SIG-M5 treated with dmso at 0.1 percent for 504 hours (cell line): ENCODE results near the gene KCNAB2.

ENCODE experiments used
- DNase-seq: peaks from one replicate; lab custom pipeline; 2025; ENCODE audit not compliant: unreplicated experiment; lab: John Stamatoyannopoulos, UW

Gene KCNAB2

GRCh38 chr1:6106321-6106731 lies 60.6 kb downstream of the KCNAB2 start:
- no peak for DNase-seq

DNA sequence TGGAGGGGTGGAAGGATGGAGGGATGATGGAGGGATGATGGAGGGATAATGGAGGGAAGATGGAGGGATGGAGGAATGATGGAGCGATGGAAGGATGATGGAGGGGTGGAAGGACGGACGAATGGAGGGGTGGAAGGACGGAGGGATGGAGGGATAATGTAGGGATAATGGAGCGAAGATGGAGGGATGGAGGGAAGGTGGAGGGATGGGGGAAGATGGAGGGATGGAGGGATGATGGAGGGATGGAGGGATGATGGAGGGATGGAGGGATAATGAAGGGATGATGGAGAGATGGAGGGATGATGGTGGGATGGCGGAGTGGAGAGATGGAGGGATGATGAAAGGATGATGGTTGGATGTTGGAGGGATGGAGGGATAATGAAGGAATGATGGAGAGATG lies 61.3 kb downstream of the KCNAB2 start:
- DNase-seq, result no peak

DNA sequence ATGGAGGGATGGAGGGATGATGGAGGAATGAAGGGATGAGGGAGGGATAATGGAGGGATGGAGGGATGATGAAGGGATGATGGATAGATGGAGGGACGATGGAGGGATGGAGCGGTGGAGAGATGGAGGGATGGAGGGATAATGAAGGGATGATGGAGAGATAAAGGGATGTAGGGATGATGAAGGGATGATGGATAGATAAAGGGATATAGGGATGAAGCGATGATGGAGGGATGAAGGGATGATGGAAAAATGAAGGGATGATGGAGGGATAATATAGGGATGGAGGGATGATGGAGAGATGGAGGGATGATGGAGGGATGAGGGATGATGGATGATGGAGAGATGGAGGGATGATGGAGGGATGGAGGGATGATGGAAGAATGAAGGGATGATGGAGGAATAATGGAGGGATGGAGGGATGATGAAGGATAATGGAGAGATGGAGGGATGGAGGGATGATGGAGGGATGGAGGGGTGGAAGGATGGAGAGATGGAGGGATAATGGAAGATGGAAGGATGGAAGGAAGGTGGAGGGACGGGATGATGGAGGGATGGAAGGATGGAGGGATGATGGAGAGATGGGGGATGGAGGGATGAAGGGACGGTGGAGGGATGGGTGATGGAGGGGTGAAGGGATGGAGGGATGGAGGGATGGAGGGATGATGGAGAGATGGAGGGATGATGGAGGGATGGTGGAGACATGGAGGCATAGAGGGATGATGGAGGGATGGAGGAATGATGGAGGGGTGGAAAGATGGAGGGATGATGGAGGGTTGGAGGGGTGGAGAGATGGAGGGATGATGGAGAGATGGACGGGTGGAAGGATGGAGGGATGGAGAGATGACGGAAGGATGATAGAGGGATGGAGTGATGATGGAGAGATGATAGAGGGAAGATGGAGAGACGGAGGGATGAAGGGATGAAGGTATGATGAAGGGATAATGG lies 62.0 kb downstream of the KCNAB2 start:
- no peak for DNase-seq

DNA sequence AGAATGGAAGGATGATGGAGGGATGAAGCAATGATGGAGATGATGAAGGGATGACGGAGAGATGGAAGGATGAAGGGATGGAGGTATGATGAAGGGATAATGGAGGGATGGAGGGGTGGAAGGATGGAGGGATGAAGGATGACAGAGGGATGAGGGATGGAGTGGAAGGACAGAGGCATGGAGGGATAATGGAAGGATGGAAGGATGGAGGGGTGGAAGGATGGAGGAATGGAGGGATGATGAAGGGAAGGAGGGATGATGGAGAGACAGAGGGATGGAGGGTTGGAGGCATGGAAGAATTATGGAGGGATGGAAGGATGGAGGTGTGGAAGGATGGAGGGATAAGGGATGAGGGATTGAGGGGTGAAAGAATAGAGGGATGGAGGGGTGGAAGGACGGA lies 62.8 kb downstream of the KCNAB2 start:
- DNase-seq, result no peak

DNA sequence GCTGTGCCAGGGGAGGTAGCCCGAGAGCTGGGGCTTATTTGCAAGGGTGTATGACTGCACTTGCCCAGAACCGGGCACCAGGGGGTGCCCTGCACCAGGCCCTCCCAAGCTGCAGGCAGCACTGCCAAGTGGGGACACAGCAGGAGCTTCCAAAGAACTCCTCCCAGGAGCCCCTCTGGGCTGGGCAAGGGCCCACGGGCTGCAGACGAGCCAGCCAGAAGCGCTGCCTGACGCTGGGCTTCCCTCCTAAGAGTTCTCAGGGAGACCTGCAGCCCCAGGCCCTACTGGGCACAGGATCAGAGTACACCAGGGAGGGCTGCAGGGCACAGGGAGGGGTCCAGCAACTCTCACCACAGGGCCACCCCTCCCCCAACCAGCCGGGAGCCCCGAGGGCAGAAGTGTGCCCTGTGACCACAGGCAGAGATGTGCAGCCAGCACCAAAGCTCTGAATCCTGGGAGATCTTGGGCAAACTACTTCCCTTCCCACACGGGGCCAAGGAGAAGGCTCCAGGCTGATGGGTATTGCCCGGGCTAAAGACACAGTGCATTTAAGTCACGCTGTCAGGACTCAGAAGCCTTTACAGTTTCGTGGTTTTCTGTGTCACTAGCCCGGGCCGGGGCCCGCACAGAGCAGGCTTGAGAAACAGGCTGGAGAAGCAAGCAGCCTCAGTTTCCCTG lies 63.4 kb downstream of the KCNAB2 start:
- DNase-seq, result peak; percentile 30

DNA sequence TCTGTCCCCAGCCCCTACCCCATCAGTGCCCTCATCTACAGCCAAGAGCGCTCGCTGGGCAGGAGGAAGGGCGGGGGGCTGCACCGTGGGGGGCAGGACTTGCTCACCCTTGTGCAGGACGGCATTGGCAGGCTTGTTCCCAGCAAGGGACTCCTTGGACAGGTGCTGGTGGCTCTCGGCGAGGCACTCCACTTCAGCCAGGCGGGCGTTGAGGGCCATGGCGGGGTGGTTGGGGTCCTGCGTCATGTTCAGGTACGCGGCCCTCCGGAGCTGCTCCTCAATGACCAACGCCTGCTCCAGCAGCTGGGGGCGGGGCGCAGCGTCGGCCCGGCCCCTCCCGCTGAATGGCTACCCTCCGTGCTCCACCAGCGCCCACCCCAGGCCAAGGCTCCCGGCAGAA lies 64.0 kb downstream of the KCNAB2 start:
- DNase-seq, result no peak

- no peak for DNase-seq
Measured at GRCh38 chr1:6110326-6110725, 64.6 kb downstream of the KCNAB2 start.

GRCh38 chr1:6111571-6111970 lies 65.9 kb downstream of the KCNAB2 start:
- no peak for DNase-seq

DNA sequence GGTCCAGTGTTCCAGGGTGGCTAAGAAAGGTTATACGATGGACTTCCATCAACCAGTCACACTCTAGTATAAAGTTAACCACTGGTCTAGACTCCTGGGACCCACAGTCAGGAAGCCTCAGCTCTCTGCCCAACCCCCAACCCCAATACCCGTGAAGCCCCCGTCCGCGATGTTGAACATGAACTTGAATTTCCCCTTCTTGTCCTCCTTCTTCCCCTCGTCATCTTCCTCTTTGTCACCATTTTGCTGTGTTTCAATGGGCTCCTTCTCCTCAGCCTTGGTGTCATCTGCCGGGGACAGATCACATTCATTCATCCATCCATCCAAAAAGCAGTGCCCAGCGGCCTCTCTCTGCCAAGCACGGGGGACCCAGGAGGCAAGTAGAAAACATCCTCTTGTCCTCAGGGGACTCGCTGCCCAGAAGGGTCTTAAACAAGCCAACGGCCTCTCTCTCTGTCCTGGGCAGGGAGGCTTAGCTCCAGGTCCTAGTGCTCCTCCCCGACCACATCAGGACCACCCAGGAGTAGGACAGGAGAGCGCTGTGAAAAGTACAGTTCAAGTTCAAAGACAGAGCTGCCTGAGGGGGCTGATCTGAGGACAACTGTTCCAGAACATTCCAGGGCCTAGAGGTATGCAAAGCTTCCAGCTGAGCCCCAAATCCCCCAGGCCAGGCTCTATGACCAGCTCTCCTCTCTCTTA lies 66.5 kb downstream of the KCNAB2 start:
- no peak for DNase-seq

- no peak for DNase-seq
Measured at GRCh38 chr1:6112690-6113005, 67.0 kb downstream of the KCNAB2 start.

- DNase-seq, result no peak
Measured at GRCh38 chr1:6113116-6113515, 67.4 kb downstream of the KCNAB2 start.

DNA sequence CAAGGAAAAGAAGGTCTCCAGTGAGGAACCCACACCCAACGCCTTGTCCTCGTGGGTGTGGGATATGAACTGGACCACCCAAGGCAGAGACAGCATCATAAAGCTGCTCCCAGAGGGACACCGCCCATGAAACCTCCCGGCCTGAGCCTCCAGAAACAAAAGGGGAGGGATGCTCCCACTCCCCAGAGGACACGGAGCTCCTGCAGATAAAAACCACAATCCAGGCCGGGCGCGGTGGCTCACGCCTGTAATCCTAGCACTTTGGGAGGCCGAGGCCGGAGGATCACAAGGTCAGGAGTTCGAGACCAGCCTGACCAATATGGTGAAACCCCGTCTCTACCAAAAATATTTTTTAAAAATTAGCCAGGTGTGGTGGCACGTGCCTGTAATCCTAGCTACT lies 68.1 kb downstream of the KCNAB2 start:
- DNase-seq, result no peak

DNA sequence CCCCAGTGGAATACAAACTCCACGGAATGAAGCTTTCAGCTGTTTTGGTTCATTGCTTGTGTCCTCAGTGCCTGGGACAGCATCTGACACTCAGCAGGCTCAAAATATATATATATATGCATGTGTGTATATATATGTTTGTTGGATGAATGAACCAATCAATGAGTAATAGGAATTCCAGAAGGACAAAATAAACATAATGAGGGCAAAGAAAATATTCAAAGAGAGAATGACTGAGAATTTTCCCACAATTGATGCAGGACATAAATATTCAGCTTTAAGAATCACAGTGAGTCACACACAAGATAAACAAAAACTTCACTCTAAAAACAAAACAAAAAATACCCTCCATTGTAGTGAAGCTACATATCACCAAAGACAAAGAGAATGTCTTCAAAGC lies 70.4 kb downstream of the KCNAB2 start:
- no peak for DNase-seq

- DNase-seq, result no peak
Measured at GRCh38 chr1:6117064-6117463, 71.4 kb downstream of the KCNAB2 start.

GRCh38 chr1:6117624-6118023 lies 71.9 kb downstream of the KCNAB2 start:
- DNase-seq, result no peak

GRCh38 chr1:6118415-6118814 lies 72.7 kb downstream of the KCNAB2 start:
- DNase-seq, result no peak

DNA sequence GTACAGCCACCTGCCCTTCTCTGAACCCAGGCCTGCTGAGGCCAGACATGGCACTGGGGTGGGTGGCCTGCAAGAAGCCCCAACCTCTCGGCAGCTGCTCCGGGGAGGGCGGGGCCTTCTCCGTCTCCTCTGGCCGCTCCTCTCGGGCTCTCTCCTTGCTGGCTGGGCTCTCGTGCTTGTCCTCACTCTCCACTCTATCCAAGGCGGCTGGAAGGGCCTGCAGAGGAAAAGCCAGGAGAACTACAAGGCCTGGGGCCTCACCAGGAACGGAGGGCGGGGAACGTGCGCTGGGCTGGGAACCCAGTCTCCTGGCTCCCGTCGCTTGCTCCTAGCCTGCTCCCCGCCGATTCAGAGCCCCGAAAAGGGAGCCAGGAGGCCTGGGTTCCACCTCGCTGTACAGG lies 75.3 kb downstream of the KCNAB2 start:
- no peak for DNase-seq

GRCh38 chr1:6121651-6122370 lies 76.1 kb downstream of the KCNAB2 start:
- DNase-seq, result no peak

DNA sequence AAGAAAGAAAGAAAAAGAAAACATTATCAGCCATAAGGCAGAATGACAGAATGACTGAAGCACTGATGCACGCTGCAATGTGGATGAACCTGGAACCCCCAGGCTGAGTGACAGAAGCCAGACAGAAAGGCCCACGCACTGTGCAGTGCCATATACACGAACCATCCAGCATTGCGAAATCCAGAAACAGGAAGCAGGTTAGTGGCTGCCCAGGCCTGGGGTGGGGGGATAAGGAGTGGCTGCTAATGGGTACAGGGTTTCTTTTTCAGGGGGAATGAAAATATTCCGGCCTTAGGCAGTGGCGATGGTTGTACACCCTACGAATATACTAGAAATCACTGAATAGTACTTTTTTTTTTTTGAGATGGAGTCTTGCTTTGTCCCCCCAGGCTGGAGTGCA lies 77.4 kb downstream of the KCNAB2 start:
- DNase-seq, result peak; percentile 63

DNA sequence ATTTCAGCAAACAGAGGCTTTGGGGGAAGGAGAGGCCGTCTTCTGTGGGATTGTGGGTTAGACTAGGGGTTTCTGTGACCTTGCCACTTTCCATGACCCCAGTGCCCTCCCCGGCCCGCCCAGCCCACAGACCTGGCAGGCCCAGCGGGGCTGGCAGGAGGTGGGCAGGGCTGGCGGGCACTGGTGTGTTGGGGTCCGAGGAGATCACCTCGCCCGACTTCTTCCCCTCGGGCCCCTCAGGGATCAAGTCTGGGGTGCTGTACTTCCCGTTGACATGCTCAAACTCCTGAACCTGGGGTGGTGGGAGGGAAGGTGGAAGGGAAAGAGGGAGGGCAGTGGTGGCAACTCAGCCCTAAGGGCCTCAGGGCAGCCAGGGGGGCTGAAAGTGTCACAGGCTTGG lies 78.1 kb downstream of the KCNAB2 start:
- no peak for DNase-seq

- DNase-seq, result no peak
Measured at GRCh38 chr1:6124341-6124740, 78.7 kb downstream of the KCNAB2 start.
